Fibroblast of the aortic adventitia (primary cell): ENCODE data around the gene PTPN22. TPM values are rescaled to one million over a fixed set of nuclear protein-coding genes. Genes with fewer than 3 reads are reported as not detected.

Experiments used
- DNase-seq: peaks from one replicate; pipeline ENCODE4 v3.0.0-alpha.2; 2010; ENCODE audit warnings: low read depth
- H3K4me3 ChIP-seq: 2 replicates; pipeline ENCODE4 v1.5.1; 2011; ENCODE audit warnings: low read depth, mild to moderate bottlenecking, control low read depth, low read length, moderate library complexity
- total RNA-seq: library from RNA; depleted of rRNA; stranded (reverse); fragments of >200 nt; gene quantifications from 2 replicates; pipeline ENCODE4 v1.2.3, GENCODE V29; 2012; ENCODE audit warnings: low replicate concordance
- TF ChIP-seq, protein P1 (sequence below): IDR thresholded peaks from 2 replicates; pipeline ENCODE4 v1.5.1; 2011; ENCODE audit warnings: mild to moderate bottlenecking, low read length, control low read depth, inconsistent platforms; ENCODE audit not compliant: insufficient read depth

Gene PTPN22
- total RNA-seq, 1 donor = 0.99 TPM

DNA sequence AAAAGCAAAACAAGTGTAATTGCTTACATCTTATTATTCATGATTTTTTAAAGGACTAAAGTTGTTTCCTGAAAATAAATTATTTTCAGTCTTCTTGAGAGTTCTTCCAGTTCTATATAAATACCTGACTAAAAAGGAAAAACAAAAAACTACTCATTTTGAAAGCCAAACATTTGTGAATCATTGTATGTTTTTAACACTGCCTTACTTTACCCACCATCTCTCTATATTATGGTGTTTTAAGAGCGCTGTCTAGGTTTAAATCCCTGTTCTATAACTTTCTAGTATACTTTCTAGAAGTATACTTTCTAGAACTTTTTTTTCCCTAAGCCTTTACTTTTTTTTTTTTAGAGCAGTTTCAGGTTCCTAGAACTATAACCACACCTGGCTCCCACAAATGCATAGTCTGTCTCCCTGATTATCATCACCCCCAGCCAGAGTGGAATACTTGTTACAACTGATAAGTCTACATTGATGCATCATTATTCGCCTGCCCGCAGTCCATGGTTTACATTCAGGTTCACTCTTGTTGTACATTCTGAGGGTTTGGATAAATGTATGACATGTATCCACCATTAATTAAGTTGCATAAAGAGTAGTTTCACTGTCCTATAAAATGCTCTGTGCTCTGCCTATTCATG lies 69.0 kb downstream of the PTPN22 start:
- no peak overlapping the region for H3K4me3 ChIP-seq
- TF ChIP-seq, protein P1, sequence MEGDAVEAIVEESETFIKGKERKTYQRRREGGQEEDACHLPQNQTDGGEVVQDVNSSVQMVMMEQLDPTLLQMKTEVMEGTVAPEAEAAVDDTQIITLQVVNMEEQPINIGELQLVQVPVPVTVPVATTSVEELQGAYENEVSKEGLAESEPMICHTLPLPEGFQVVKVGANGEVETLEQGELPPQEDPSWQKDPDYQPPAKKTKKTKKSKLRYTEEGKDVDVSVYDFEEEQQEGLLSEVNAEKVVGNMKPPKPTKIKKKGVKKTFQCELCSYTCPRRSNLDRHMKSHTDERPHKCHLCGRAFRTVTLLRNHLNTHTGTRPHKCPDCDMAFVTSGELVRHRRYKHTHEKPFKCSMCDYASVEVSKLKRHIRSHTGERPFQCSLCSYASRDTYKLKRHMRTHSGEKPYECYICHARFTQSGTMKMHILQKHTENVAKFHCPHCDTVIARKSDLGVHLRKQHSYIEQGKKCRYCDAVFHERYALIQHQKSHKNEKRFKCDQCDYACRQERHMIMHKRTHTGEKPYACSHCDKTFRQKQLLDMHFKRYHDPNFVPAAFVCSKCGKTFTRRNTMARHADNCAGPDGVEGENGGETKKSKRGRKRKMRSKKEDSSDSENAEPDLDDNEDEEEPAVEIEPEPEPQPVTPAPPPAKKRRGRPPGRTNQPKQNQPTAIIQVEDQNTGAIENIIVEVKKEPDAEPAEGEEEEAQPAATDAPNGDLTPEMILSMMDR = no peak
- DNase-seq = no peak

DNA sequence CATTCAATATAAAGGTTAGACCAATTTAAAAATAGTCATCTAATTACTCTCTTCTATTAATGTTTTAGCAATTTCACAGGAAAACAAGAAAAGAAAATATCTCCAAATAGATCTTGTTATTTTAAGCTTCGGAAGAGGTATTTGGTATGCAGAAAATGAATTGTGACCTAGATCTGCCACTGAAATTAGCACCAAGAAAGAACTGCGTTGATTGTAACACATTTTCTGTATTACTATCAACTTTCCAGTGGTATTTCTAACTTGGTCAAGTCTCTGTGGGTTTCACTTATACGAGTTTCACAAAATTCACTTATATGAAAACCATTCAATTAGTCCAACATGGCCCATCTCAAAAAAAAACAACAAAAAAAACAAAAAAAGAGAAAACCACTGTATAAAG lies 71.0 kb downstream of the PTPN22 start:
- TF ChIP-seq, protein P1 = no peak
- H3K4me3 ChIP-seq = no peak overlapping the region
- DNase-seq = no peak

DNA sequence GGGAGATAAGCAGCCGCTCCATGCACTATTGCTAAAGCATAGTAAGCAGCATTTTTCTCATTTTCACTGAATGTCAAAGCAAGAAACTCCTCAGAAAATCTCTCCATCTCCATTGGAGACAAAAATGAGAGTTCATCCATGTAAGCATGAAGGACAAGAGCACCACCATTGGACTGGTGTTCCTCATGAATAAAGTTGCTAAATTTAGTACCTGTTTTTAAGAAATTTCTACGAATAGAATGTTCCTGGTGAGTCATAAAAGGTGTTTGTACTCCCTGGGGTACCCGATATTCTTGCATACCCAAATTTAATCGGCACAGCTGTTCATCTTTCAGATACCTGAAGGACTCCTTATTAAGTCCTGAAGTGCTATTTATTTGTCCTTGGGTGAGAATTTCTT lies 74.0 kb downstream of the PTPN22 start:
- TF ChIP-seq, protein P1 = no peak
- DNase-seq = no peak
- no peak overlapping the region for H3K4me3 ChIP-seq

DNA sequence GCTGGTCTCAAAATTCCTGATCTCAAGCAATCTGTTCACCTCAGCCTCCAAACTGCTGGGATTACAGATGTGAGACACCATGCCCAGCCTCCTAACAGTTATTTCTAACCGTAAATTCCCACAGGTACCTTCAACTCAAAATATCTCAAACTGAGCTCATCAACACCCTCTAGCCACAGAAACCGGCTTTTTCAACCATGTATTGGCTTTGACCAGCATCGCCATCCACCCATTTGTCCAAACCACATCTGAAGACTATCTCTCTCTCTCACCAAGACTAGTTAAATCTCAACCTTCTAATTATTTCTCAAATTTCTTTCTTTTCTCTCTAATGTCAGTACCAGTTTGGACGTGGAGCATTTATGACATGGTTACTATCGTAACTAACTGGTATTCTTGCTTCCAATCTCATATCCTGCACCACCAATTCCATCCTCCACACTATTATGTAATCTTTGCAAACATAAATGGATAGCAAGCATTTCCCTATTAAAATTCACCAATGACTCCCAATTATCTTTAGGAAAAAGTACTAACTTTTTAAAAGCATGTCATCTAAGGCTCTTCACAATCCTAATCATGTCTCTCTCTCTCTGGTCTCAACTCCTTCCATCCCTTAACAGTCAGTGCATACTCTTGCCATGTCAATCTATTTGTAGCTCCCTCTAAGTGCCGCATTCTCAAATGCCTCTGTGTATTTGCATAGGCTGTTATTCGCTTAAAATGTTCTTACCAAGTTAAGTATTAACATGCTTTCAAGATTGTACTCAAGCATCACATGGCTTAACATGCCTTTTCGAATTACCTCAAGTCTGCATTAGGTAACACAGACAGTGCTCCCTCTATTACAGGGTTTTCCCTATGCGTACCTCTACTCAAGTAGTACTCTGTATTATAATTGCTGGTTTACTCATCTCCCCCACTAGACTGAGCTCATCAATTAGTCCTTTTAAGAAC lies 77.4 kb downstream of the PTPN22 start:
- no peak overlapping the region for H3K4me3 ChIP-seq
- no peak for DNase-seq
- TF ChIP-seq, protein P1 = no peak

DNA sequence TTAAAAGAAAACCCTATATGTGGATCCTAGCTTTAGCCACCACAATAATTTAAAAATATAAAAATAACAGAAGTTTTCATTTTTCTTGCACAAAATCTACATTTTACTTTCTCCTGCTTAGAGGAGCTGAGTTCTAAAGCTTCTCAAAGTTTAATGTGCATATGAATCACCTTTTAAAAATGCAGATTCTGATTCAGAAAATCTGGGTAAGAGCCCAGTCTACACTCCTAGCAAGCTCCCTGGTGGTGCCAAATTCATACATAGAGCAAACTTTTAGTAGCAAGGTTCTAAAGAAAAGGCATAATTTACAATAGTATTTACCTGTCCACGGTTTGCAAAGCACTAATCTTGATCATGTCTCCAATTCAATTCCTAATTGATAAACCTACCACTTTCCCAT lies 78.5 kb downstream of the PTPN22 start:
- DNase-seq = peak; percentile 73
- no peak overlapping the region for H3K4me3 ChIP-seq
- TF ChIP-seq, protein P1 = no peak

DNA sequence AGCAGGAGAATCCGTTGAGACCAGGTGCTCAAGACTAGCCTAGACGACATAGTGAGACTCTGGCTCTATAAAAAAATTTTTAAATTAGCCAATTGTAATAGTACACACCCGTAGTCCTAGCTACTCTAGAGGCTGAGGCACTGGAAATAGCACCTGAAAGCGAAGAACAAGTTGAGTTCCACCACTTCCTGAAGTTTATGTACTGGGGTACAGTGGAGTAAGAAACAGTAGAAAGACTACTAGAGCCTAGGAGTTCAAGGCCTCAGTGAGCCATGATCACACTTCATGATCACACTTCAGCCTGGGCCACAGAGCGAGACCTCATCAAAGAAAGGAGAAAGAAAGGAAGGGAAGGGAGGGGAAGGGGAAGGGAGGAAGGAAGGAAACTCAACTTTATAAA lies 79.0 kb downstream of the PTPN22 start:
- TF ChIP-seq, protein P1 = no peak

More for the DNA sequence above, 79.0 kb downstream of the PTPN22 start:
- H3K4me3 ChIP-seq = no peak overlapping the region
- no peak for DNase-seq
